Measurements from ENCODE around the gene CASQ2.

The CASQ2 gene

DNA sequence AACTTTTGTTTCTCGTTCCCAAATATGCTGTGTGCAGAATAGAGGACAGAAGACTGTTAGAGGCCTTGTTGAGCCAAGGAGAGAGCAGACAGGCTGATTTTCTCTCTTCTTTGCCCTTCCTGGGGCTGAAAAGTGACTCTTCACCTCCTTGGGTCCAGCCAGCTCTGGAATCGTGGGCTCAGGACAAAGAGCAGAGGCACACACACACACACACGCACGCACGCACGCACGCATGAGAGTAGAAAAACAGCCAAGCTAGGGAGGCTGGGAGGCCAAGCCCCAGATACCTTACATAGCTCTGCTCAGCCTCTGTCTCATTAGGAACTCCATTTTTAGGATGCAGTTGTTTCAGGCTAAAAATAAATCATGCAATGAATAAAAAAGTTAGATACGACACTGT lies at the start of gene CASQ2:
TSS of gene CASQ2 (minus strand) at position 166 of the 400 bp plus-strand sequence. CDS start 173 bp downstream, outside the sequence.
- no peak for DNase-seq (ENCODE audit: low read depth in 3 of 3, low spot score in 1 of 3)

DNA sequence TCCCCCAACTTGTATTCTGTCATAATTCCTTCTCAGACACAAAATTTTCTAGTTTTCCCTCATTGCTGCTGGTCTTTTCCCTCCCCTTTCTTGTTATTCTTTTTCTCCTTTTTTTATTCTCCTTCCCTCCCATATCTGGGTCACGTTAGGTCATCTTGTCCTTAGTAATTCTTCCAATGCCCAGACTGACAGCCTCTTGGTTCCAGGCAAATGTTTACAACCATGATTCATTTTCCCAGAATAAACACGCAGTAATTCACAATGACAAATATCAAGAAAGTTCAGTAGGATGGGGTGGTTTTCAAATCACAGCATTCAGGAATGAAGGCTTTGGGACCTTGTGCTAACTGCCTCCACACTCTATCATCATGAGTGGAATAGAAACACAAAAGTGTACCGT lies 47.2 kb upstream of the CASQ2 start:
- no peak for DNase-seq (ENCODE audit: low read depth in 3 of 3, low spot score in 1 of 3)

DNA sequence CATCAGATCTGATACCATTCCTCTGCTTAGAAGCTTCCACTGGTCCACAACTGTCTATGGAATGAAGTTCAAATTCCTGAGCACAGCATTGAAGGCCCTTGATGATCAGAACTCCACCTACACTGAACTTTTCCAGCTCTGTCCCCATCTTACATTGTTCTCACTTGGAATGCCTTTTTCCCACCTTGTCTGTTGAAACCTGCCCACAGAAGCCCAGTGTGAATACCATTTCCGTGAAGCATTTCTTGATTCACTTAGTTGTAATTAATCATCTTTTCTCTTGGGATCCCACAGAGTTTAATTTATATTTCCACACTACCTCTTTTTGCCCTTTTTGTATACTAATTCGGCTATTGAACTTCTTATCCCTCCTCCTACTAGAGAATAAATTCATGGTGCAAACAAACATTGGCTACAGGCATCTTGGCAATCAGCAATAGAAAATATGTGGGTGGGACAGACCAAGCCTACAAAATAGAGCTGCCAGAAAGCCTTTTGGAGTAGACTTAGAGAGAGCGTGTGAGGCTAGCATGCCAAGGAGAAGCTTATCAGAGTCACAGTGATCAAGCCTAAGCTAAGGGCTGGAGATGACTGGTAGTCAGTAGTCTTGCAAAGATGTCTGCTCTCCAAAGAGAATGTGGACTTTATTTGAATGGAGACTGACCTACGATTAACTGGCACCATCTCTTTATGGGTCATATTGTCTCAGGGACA lies 46.3 kb upstream of the CASQ2 start:
- no peak for DNase-seq (ENCODE audit: low read depth in 3 of 3, low spot score in 1 of 3)

DNA sequence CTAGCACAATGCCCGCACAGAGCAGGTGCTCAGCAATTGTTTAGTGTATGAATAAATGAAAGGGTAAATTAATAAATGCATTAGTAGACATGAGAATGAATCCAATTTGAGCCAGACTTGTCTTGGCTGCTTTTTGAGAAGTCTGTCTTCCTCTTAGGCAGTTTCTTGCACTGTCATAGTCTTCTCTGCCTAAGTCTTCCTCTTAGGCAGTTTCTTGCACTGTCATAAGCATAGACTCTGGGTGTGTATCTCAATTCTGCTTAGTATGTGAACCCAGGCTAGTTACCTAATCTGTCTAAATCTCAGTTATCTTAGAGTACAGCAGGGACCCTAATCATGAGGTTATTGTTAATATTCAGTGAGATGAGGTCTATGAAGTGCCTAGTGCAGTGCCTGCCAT lies 45.2 kb upstream of the CASQ2 start:
- no peak for DNase-seq (ENCODE audit: low read depth in 3 of 3, low spot score in 1 of 3)

DNA sequence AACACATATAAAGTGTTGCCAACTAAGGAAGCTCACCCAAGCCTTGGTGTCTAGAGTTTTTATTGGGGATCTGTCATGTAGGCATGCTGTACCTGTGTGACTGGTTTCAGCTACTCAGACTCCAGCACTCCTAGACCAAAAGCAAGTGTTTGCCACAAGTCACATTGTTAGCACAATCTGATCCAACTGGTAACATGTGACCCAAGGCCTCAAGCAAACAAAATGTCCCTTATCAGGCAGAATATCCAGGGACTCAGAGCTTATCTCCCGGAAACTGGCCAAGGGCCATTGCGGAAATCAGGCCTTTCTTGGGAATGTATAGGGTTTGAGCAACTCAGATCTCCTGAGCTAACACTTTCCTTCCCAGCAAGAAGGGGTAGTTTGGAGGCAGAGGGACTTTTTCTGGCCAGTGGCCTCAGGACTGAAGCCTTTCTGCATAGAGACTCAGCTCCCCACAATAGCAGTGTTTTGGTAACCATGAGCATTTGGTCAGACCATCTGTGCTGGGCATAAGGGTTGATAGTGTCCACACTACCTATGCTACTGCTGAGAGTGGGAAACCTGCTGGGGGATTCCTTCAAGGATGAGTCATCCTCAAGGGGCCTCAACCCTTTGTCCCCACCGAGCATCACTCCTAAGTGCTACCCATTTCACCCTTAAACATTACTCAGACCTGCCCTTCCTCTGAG lies 42.8 kb upstream of the CASQ2 start:
- DNase-seq (ENCODE audit: low read depth in 3 of 3, low spot score in 1 of 3), result no peak

DNA sequence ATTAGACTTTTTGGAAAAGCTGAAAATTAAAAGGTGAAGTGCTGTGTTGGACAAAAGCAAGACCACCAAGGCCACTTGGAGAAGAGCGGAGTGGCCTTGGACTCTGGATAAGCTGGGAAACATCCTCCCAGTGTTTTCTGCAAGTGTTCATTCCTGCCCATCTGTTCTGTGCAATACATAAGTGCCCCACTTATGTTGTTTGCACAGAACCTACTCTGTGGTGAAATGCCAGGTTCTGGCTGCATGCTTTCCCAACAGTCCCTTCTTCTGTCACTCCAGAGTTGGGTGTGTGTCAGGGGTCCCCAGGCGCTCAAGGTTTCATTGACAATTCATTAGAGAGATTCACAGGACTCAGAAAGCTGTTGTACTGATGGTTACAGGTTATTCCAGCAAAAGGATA lies 42.1 kb upstream of the CASQ2 start:
- DNase-seq (ENCODE audit: low read depth in 3 of 3, low spot score in 1 of 3), result no peak

DNA sequence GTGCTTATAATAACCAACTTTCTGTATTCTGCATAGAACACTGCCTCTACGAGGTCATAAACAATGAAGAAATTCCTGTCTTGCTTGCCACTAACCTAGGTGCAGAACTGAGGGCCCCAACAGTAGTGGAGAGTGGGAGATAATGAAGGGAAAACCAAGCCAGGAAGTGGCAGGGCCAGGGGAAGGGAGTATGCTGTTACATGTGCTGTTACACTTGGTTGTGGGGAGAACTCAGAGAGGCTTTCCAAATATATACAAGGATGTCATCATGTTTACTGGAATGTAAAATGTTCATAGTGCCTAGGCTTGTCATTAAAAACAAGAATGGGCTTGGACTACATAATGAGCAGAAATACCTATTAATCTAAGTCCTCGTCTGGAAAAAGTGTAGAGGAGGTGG lies 41.3 kb upstream of the CASQ2 start:
- DNase-seq (ENCODE audit: low read depth in 3 of 3, low spot score in 1 of 3), result no peak

DNA sequence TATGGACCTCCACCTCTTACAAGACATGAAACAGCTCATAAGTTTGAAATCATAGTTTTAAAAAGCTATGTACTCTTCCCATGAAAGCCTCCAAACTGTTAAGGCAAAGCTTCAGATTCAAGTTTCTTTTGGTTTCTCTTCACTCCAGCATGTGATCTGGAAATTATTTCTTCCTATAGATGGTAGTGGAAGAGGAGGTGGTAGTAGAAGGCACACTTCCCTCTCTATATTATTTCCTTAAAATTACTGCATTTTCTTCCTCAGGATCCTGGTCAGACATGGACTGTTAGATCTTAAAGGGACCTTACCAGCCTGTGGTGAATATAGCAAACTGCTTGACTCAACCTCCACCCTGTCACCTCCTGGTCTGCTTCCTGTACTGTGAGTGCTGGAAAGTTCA lies 40.6 kb upstream of the CASQ2 start:
- no peak for DNase-seq (ENCODE audit: low read depth in 3 of 3, low spot score in 1 of 3)

DNA sequence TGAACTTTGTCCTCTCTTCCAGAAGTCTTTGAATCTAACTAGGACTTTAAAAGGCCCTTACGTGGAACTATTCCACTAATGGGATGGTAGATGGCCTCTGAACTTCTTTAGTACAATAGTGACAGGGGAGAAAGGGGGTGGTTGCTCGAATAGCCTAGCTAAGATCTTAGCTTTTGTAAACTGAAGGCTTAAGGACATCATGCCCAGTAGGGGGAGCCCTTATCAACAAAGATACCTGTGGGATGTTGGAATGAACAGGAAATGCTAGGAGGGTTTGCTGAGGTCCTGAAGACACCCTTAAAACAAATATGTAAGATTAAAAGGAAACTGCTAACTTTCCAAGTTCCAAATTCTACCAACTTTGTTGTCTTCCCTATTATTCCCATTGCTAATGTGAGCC lies 39.2 kb upstream of the CASQ2 start:
- DNase-seq (ENCODE audit: low read depth in 3 of 3, low spot score in 1 of 3), result no peak

DNA sequence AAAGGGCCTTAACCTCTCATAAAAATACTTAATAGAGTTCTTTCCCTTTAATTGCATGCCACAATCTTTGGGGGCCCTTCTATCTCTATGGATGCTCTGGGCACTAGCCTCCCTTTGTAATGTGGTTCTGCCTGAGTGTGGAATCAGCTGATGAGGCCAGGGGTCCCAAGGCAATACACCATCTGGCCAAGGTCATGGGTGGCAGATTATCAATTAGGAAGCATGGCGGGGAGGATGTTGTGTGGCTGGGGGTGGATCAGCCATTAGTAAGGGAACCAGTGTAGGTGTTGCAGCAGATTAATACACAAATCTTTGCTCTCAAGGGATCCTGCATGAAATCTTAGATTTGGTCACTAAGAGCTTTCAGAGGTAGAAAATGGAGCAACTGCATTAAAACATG lies 37.1 kb upstream of the CASQ2 start:
- DNase-seq (ENCODE audit: low read depth in 3 of 3, low spot score in 1 of 3), result no peak

DNA sequence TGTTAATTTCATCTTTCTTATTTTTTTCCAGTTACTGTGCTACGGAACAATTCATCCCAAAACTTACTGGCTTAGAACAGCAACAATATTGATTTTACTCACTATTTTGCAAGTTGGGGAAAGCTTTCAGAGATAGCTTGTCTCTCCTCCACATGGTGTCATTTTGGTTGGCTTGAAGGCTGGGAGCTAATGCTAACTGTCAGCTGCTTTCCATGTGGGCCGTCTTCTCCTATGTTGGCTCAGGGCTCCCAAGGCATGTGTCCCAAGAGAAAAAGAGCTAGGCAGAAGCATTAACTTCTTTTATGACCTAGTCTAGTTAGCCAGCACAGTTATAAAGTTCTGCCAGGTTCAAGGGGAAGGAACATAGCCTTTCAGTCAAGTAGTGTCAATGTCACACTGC lies 33.9 kb upstream of the CASQ2 start:
- no peak for DNase-seq (ENCODE audit: low read depth in 3 of 3, low spot score in 1 of 3)

DNA sequence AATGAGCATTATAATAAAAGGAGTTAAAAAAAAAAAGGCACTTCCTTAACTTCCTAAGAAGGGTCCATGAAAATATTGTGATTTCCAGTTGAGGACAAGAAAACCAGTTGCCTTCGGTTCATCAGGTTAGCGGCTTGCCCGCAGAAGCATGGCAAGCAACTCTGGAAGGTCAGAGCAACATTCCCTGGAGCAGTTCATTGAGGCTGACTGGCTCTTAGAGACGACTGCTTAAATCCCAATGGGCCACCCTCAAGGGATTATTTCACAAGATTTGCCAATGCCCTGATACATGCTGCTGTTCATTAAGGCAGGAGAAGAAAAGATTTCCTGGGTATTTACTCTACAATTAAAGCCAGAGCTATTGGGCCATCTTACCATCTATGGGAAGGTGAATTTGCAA lies 29.0 kb upstream of the CASQ2 start:
- DNase-seq (ENCODE audit: low read depth in 3 of 3, low spot score in 1 of 3), result no peak

DNA sequence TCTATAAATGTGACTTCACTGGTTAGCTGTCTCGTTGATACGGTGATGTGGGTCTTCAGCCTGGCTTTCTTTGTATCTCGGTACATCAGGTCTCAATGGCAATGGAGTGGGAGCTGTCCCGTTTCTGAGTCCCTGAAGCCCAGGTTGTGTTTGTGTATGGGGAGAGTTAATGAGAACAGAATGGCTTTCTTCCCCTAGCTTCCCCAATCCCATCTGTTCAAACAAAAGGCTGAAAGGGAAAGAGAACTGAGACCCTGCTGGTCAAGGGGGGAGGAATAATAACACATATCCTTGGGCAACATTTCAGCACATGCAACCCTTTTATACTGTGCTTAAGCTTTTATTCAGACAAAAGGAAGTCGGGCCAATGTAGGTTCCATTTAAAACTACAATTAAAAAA lies 28.4 kb upstream of the CASQ2 start:
- DNase-seq (ENCODE audit: low read depth in 3 of 3, low spot score in 1 of 3), result no peak

DNA sequence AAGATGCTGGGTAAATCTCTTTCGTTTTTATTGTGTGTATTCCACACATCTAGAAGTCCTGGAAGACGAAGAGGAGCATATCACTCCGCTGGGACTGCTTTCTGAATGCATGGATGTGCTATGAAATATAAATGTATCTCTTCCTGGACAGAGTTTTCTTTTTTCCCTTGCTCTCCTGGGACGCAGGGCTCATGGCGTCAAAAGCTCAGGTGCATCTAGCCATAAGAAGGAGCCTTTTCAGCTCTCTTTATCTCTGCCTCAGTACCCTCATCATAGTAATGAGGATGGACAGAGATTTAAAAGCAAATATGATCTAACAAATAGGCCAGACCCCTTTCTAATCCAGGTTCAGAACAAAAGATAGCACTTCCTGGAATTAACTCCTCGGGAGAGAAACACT lies 27.5 kb upstream of the CASQ2 start:
- DNase-seq (ENCODE audit: low read depth in 3 of 3, low spot score in 1 of 3), result no peak

DNA sequence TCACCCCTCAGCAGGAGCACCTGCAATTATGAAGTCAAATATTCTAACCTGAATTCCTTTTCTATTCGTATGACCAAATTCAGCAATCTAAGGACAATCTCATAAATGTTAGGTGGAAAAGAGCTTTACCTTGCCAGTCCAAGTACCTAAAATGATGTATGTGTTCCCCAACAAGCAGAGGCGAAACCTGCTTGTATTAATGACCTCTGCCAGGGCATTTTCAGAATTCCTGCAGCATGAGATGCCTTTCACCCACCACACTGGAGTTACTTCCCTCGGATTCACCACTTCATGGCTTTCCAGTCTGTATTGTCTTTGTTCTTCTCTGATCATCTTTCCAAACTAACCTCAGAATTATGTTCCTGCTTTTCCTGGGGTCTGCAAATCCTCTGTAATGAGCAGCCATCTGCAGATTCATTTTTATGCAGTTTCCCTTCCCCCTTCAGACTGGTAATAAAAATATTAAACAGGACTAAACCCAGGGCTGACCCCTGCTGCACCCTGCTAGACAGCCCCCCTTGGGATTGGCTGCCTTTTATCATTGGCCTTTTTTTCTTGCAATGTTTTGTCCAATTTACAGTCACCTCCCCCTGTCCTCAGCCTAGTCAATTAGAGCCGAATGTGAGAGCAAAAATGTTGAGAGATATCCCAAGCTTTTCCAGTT lies 26.6 kb upstream of the CASQ2 start:
- DNase-seq (ENCODE audit: low read depth in 3 of 3, low spot score in 1 of 3), result no peak

DNA sequence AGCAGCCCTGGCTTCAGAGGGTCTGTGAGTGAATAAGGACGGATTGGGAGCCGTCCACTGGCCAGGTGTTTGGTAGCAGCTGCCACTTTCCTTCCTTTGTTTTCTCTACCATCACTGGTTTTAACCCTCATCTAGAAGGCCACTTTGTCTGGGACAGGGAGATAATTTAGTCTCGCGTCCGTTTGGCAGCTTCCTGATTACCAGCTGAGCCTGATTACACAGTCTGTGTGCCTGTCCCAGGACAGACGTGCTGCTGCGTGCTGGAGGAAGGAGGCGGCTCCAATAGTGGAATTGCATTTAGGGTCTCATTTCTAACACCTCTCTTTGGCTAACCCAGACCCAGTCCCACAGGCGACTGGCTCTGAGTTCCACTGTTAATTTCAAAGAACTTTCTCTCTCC lies 24.6 kb upstream of the CASQ2 start:
- DNase-seq (ENCODE audit: low read depth in 3 of 3, low spot score in 1 of 3), result no peak

DNA sequence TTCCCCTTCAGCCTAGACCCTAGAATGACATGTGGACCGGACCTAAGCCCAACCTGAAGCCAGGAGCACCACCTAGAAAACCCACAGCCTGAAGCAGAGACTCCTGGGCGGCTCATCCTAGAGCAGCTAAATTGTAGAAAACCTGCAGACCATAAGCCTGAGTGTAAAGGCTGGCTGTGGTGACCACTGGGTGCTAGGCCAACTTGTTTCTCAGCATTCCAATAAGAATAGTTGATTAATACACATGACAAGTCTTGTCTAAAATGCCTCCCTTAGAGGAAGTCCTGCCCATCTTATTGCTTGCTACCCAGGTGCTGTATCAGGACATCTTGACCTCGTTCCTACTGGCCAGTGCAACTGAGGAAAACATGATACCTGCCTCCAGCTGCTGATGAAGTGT lies 23.3 kb upstream of the CASQ2 start:
- no peak for DNase-seq (ENCODE audit: low read depth in 3 of 3, low spot score in 1 of 3)

DNA sequence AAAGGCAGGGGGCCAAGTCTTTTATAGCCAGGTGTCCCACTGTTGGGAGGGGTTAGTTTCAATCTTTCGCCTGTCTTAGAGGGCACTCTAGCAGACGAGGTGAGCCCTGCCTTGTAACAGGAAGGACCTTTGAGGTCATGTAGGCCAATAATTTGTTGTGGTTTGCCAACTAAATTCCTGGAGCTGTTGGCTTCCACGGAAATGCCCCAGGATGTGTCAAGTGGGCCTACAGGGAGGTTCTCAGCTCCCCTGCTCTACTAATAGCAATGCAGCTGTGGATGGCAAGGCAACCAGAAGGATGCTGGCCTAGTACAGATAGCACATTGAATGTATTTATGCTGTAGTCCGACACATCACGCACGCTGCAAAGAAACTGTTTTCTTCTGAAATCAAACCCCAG lies 22.3 kb upstream of the CASQ2 start:
- DNase-seq (ENCODE audit: low read depth in 3 of 3, low spot score in 1 of 3), result no peak

DNA sequence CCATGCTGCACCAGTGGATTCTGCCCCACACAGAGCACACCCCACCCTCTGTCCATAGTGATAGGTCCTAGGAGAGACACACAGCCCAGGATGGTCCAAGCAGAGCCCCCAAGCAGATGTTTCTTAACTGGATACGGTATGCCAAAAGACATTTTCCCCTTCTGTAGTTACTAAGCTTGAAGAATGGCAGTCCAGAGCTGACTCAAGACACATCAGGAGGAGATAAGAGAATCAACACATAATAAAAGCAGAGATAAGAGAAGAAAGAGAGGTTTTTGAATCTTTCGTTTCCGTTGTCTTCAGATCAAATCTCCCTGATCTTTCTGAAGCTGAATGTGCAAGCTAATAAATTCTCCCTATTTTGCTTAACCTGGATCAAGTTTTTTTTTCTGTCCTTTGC lies 21.8 kb upstream of the CASQ2 start:
- no peak for DNase-seq (ENCODE audit: low read depth in 3 of 3, low spot score in 1 of 3)

DNA sequence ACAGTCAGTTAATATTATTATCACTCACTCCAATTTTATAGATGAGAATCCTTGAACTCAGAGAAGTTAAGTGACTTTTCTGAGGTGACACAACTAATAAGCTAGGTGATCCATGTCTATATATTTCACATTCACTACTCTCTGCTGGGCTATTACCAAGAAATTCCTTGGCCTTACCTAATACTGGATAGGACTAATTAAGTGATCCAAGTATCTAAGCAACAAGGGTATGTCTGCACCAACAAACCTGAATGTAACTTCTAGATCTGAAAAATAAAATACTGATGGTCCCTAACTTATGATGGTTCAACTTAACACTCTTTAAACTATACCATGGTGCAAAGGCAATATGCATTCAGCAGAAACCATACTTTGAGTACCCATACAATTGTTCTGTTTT lies 14.8 kb upstream of the CASQ2 start:
- DNase-seq (ENCODE audit: low read depth in 3 of 3, low spot score in 1 of 3), result no peak

DNA sequence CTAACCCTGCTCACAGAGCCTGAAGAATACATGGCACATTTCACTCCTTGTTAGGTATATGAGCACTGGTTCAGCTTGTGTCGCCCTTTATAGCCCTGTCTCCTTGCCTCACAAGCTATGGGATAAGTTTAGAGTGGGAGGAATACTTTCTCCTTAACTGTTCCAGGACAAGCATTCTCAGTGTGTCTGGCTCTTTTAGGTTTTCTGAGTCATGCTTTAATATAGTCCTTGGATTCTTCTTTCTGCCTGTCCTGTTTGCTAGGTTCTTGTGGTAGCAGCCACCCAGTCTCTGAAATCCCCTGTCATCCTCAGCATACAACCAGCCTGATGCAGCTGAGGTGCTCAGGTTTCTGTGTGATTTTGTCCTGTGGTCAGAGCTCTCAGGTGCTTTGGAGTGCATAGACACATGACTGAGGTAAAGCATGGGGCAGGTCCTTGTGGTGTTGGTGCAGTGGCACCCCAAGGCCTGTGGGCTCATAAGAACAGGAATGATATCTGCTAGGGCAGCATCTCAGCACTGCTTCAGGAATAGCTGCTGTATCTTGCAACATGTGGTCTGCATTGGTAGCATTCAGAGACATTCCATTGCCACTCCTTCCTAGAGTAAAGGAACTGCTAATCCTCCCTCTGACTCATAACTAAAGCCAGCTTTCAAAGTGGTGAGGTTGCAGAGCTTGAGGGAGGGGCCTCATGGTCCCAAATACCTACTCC lies 14.2 kb upstream of the CASQ2 start:
- DNase-seq (ENCODE audit: low read depth in 3 of 3, low spot score in 1 of 3), result no peak

DNA sequence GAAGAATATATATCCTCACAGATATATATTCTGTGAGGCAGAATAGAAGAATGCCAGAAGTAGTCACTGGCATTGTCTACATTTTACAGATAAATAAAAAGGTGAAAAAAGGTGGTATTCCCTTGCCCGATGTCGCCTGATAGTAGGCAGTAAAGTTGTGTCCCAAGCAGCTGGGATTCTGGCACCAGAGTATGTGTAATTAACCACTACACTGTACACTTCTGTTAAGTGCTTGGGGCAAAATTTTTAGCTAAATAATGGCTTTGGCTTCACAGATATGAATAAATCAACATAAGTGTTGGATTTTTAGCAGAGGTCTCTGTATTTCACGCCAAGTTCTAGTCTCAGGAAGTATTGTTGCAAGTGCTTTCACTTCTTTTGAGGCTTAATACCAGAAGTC lies 13.3 kb upstream of the CASQ2 start:
- DNase-seq (ENCODE audit: low read depth in 3 of 3, low spot score in 1 of 3), result no peak

All from stimulated activated CD4-positive, alpha-beta T cell treated with anti-CD3 and anti-CD28 coated beads, TNF-alpha, amount 100 ng/mL, for 1 hour (primary cell).